NCI-H524 (cell line): ENCODE results near the gene IVNS1ABP.
"Not testable (repeated sequence)": the region's sequence is repeated elsewhere in the genome, so short reads cannot be mapped to it uniquely, and the experiment has no call there.

Source experiments
- DNase-seq, 2 experiments: peaks; one replicate each; lab custom pipeline; 2025; lab: John Stamatoyannopoulos, UW

The IVNS1ABP gene

GRCh38 chr1:185334182-185334581 lies 17.1 kb upstream of the IVNS1ABP start:
- DNase-seq: no peak

- DNase-seq: no peak
Measured at GRCh38 chr1:185328255-185328654, 11.2 kb upstream of the IVNS1ABP start.

- DNase-seq: no peak
Measured at GRCh38 chr1:185325413-185325812, 8.4 kb upstream of the IVNS1ABP start.

GRCh38 chr1:185324118-185324517 lies 7.1 kb upstream of the IVNS1ABP start:
- no peak for DNase-seq

GRCh38 chr1:185322636-185323035 lies 5.6 kb upstream of the IVNS1ABP start:
- no peak for DNase-seq

- not testable (repeated sequence) for DNase-seq
Measured at GRCh38 chr1:185321653-185322221, 4.7 kb upstream of the IVNS1ABP start.

GRCh38 chr1:185321104-185321503 lies 4.1 kb upstream of the IVNS1ABP start:
- not testable (repeated sequence) for DNase-seq

GRCh38 chr1:185319139-185319475 lies 2.1 kb upstream of the IVNS1ABP start:
- no peak for DNase-seq

GRCh38 chr1:185318431-185319138 lies 1.5 kb upstream of the IVNS1ABP start:
- no peak for DNase-seq

GRCh38 chr1:185317886-185318310 lies 855 bp upstream of the IVNS1ABP start:
- DNase-seq: peak in 1 of 2 experiments; percentile 46

GRCh38 chr1:185316163-185317033 lies 645 bp downstream of the IVNS1ABP start:
- DNase-seq: peak; percentile 80

GRCh38 chr1:185315445-185316071 lies 1.5 kb downstream of the IVNS1ABP start:
- peak in 1 of 2 experiments; percentile 39 for DNase-seq

- DNase-seq: no peak
Measured at GRCh38 chr1:185314411-185314810, 2.6 kb downstream of the IVNS1ABP start.

GRCh38 chr1:185312361-185313138 lies 4.5 kb downstream of the IVNS1ABP start:
- no peak for DNase-seq

- no peak for DNase-seq
Measured at GRCh38 chr1:185311589-185312225, 5.3 kb downstream of the IVNS1ABP start.

GRCh38 chr1:185309566-185309965 lies 7.5 kb downstream of the IVNS1ABP start:
- no peak for DNase-seq

- no peak for DNase-seq
Measured at GRCh38 chr1:185308126-185308525, 8.9 kb downstream of the IVNS1ABP start.

GRCh38 chr1:185305419-185305818 lies 11.6 kb downstream of the IVNS1ABP start:
- DNase-seq: no peak

GRCh38 chr1:185300152-185300551 lies 16.9 kb downstream of the IVNS1ABP start:
- no peak for DNase-seq

- DNase-seq: no peak
Measured at GRCh38 chr1:185297982-185298381, 19.1 kb downstream of the IVNS1ABP start.

GRCh38 chr1:185295091-185295490 lies 22.0 kb downstream of the IVNS1ABP start:
- no peak for DNase-seq
